Measurements from ENCODE around the gene BSN.

BSN gene

GRCh38 chr3:49706456-49707112 lies 152.3 kb downstream of the BSN start:
- no peak for DNase-seq
- no peak for ATAC-seq
- Mint-ChIP-seq H3K4me1 (peaks cover 12% of the 10 kb centered on the region), H3K9me3 (no peaks in the 10 kb centered on the region), H3K27me3 (no peaks in the 10 kb centered on the region), H3K27ac (no peak overlapping the region), H3K4me3 (no peak overlapping the region)

- no peaks in the 10 kb centered on the region for H3K9me3 Mint-ChIP-seq
- peak overlapping the region in 1 of 2 donors; percentile 7 for H3K27ac Mint-ChIP-seq
- ATAC-seq, result no peak
- H3K4me3 Mint-ChIP-seq, result no peak overlapping the region
- no peaks in the 10 kb centered on the region for H3K27me3 Mint-ChIP-seq
- no peak for DNase-seq
- H3K4me1 Mint-ChIP-seq, result peaks cover 17% of the 10 kb centered on the region
These were observed 152.8 kb downstream of the BSN start for GRCh38 chr3:49707113-49707480.

DNA sequence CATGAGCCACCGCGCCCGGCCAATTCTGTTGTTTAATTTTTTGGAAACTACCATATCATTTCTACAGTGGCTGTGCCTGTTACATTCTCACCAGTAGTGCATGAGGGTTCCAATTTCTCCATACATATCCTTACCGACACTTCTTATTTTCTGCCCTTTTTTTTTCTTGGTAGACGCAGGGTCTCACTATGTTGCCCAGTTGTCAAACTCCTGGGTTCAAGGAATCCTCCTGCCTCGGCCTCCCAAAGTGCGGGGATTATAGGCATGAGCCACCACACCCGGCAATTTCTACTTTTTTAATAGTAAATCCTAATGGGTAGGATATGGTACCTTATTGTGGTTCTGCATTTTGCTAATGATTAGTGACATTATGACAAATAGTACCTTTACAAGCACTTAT lies 155.6 kb downstream of the BSN start:
- Mint-ChIP-seq H3K4me1 (peaks cover 23% of the 10 kb centered on the region), H3K9me3 (no peaks in the 10 kb centered on the region), H3K27me3 (no peaks in the 10 kb centered on the region), H3K27ac (no peak overlapping the region), H3K4me3 (no peak overlapping the region)
- ATAC-seq, result no peak
- no peak for DNase-seq

DNA sequence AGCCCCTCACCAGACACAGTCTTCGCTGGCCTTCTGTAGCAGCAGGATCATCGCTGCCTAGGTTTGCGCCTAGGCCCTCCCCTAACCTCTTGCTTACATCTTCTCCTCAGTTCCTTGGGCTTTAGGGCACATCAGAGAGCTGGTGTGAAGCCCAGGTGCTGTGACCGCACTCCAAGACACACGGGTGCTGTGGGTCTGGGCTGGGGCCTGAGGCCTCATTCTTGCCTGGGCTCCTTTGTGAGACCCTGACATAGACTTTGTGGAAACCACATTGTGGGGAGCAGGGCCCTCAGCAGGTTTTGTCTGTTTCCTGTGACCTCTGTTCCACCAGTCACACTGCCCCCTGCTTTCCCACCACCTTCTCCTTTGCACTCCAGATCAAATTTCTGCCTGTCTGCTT lies 157.2 kb downstream of the BSN start:
- peak overlapping the region in 1 of 2 donors; percentile 59 for H3K27ac Mint-ChIP-seq
- no peaks in the 10 kb centered on the region for H3K27me3 Mint-ChIP-seq
- ATAC-seq (no peak), DNase-seq (no peak)
- H3K4me3 Mint-ChIP-seq, result no peak overlapping the region
- H3K9me3 Mint-ChIP-seq, result no peaks in the 10 kb centered on the region
- peaks cover 23% of the 10 kb centered on the region for H3K4me1 Mint-ChIP-seq

GRCh38 chr3:49712166-49712565 lies 157.9 kb downstream of the BSN start:
- no peak for DNase-seq
- H3K4me1 Mint-ChIP-seq, result peaks cover 23% of the 10 kb centered on the region
- H3K27ac Mint-ChIP-seq, result no peak overlapping the region
- no peak overlapping the region for H3K4me3 Mint-ChIP-seq
- no peaks in the 10 kb centered on the region for H3K27me3 Mint-ChIP-seq
- ATAC-seq, result no peak
- no peaks in the 10 kb centered on the region for H3K9me3 Mint-ChIP-seq

GRCh38 chr3:49712631-49713317 lies 158.5 kb downstream of the BSN start:
- no peak for ATAC-seq

DNA sequence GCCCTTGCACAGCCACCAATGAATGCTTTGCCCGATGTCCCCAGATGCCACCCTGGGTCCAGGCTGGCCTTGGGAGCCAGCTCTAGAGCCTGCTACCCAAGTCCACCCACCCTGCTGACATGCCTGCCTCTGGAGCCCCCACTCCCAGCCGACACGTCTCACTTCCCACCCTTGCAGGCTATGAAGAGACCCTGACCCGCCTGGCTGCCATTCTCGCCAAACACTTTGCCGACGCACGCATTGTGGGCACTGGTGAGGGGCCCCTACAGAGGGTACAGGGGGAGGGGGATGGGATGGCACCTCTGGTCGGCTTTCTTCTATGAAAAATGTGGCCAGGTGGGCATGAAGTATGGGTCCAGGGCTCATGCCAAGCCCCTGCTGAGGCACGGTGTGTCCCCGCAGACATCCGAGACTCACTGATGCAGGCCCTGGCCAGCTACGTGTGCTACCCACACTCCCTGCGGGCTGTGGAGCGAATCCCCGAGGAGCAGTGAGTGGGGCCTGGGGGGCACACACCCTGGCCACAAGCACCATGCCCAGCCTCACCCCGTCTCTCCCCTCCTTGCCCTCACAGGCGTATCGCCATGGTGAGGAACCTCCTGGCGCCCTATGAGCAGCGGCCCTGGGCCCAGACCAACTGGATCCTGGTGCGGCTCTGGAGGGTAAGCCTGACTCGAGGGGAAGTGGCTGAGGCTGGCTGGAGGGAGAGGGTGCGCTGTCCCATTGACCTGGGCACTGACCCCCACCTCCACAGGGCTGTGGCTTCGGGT lies 159.2 kb downstream of the BSN start:
- Mint-ChIP-seq H3K27me3 (no peaks in the 10 kb centered on the region), H3K9me3 (no peaks in the 10 kb centered on the region), H3K27ac (peak overlapping the region in 1 of 2 donors; percentile 48), H3K4me3 (no peak overlapping the region), H3K4me1 (peaks cover 26% of the 10 kb centered on the region)
- DNase-seq, result no peak
- no peak for ATAC-seq

More at GRCh38 chr3:49712631-49713317, 158.5 kb downstream of the BSN start:
- DNase-seq, result no peak
- Mint-ChIP-seq H3K27me3 (no peaks in the 10 kb centered on the region), H3K27ac (no peak overlapping the region), H3K4me1 (peaks cover 23% of the 10 kb centered on the region), H3K9me3 (no peaks in the 10 kb centered on the region), H3K4me3 (no peak overlapping the region)

DNA sequence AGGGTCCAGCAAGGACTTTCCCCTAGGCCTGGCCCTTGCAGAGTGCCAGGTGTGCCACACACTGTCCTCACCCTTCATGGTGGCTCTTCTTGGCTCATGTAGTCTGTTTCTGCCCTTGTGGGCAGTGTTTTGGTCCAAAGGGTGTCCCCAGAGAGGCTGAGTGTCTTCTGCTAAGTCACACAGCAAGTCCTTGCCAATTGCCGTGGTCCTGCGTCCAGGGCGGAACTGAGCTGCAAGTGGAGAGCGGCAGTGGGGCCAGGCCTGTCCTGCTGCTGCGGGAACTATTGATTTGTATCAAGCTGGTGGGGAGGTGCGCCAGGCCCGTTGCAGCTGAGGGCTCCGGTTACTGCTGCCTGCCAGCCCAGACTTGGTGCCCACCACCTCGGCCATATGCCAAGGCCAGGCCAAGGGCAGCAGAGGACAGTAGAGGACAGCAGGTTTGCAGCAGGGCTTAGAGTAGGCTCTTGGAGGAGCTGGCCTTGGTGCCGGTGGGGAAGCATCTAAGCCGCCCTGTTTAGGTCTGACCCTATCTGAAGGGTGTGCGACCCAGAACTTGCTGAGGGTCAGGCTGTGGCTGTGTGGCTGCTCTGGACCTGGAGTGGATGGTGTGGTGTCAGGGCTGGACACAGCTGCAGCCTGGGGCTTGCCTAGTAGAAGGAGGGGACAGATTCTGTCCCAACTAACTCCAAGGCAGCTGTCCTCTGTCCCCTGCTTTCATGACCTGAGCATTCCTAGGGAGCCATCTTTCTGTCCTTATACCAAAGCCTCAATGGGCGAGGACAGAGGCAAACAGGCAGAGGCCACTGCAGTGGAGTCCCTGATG lies 160.7 kb downstream of the BSN start:
- Mint-ChIP-seq H3K9me3 (no peaks in the 10 kb centered on the region), H3K27ac (peak overlapping the region in 1 of 2 donors; percentile 75), H3K4me1 (peaks cover 40% of the 10 kb centered on the region), H3K27me3 (no peaks in the 10 kb centered on the region), H3K4me3 (no peak overlapping the region)
- ATAC-seq, result no peak
- DNase-seq, result no peak

DNA sequence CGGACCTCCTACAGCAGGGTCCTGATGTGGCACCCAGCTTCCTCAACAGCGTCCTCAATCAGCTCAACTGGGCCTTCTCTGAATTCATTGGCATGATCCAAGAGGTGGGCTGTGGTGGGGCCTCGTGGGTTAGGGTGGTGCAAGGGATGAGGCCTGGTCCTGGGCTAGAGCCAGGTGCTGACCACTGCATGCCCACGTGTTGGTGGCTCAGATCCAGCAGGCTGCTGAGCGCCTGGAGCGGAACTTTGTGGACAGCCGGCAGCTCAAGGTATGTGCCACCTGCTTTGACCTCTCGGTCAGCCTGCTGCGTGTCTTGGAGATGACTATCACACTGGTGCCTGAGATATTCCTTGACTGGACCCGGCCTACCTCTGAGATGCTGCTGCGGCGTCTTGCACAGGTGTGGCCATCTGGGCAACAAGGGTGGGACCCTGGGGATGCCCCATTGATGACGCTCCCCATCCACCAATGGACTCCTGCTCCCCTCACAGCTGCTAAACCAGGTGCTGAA lies 161.4 kb downstream of the BSN start:
- Mint-ChIP-seq H3K4me3 (no peak overlapping the region), H3K27ac (peak overlapping the region in 1 of 2 donors; percentile 56), H3K4me1 (peaks cover 48% of the 10 kb centered on the region), H3K27me3 (no peaks in the 10 kb centered on the region), H3K9me3 (no peaks in the 10 kb centered on the region)
- DNase-seq (no peak), ATAC-seq (no peak)

- Mint-ChIP-seq H3K27ac (no peak overlapping the region), H3K4me1 (peaks cover 53% of the 10 kb centered on the region), H3K27me3 (no peaks in the 10 kb centered on the region), H3K4me3 (no peak overlapping the region), H3K9me3 (no peaks in the 10 kb centered on the region)
- DNase-seq (no peak), ATAC-seq (no peak)
These were observed 161.9 kb downstream of the BSN start for GRCh38 chr3:49716169-49716568.

- H3K27me3 Mint-ChIP-seq, result no peaks in the 10 kb centered on the region
- ATAC-seq (no peak), DNase-seq (no peak)
- H3K27ac Mint-ChIP-seq, result no peak overlapping the region
- H3K9me3 Mint-ChIP-seq, result no peaks in the 10 kb centered on the region
- peaks cover 52% of the 10 kb centered on the region for H3K4me1 Mint-ChIP-seq
- no peak overlapping the region for H3K4me3 Mint-ChIP-seq
These were observed 162.5 kb downstream of the BSN start for GRCh38 chr3:49716691-49717210.

- H3K27me3 Mint-ChIP-seq, result no peaks in the 10 kb centered on the region
- H3K9me3 Mint-ChIP-seq, result no peaks in the 10 kb centered on the region
- H3K4me1 Mint-ChIP-seq, result peaks cover 52% of the 10 kb centered on the region
- no peak for ATAC-seq
- H3K4me3 Mint-ChIP-seq, result no peak overlapping the region
- DNase-seq, result no peak
- peak overlapping the region in 1 of 2 donors; percentile 95 for H3K27ac Mint-ChIP-seq
These were observed 163.1 kb downstream of the BSN start for GRCh38 chr3:49717211-49717958.

- Mint-ChIP-seq H3K9me3 (no peaks in the 10 kb centered on the region), H3K27ac (peak overlapping the region in 1 of 2 donors; percentile 91), H3K27me3 (no peaks in the 10 kb centered on the region), H3K4me3 (peak overlapping the region; percentile 76 to 88), H3K4me1 (peaks cover 52% of the 10 kb centered on the region)
- DNase-seq (no peak), ATAC-seq (no peak)
These were observed 163.9 kb downstream of the BSN start for GRCh38 chr3:49717959-49718857.

- ATAC-seq (no peak), DNase-seq (no peak)
- peaks cover 50% of the 10 kb centered on the region for H3K4me1 Mint-ChIP-seq
- no peaks in the 10 kb centered on the region for H3K9me3 Mint-ChIP-seq
- H3K4me3 Mint-ChIP-seq, result peak overlapping the region; percentile 76 to 88
- peak overlapping the region in 1 of 2 donors; percentile 91 for H3K27ac Mint-ChIP-seq
- no peaks in the 10 kb centered on the region for H3K27me3 Mint-ChIP-seq
These were observed 164.6 kb downstream of the BSN start for GRCh38 chr3:49718858-49719213.

Data from stimulated activated naive CD8-positive, alpha-beta T cell treated with anti-CD3 and anti-CD28 coated beads, Interleukin-15, amount 100 ng/mL, for 72 hours (primary cell).